ENCODE measurements around the gene AP1M1.
"Not testable (repeated sequence)": the region's sequence is repeated elsewhere in the genome, so short reads cannot be mapped to it uniquely, and the experiment has no call there.

Gene AP1M1

DNA sequence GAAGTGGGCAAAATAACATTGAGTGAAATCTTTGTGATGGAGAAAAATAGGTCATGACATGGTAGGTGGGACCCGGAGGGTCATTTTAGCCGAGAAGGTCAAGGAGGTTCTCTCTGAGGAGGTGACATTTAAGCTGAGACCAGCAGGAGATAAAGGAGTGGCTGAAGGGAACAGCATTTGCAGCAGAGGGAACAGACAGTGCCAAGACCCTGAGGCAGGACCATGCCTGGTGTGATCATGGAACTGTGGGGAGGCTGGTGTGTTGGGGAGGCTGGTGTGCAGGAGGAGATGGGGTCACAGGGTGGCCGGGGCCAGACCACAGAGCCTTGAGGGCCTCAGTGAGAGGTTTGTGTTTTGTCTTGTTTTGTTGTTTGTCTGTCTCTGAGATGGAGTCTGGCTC lies 67.5 kb downstream of the AP1M1 start:
- DNase-seq: no peak

DNA sequence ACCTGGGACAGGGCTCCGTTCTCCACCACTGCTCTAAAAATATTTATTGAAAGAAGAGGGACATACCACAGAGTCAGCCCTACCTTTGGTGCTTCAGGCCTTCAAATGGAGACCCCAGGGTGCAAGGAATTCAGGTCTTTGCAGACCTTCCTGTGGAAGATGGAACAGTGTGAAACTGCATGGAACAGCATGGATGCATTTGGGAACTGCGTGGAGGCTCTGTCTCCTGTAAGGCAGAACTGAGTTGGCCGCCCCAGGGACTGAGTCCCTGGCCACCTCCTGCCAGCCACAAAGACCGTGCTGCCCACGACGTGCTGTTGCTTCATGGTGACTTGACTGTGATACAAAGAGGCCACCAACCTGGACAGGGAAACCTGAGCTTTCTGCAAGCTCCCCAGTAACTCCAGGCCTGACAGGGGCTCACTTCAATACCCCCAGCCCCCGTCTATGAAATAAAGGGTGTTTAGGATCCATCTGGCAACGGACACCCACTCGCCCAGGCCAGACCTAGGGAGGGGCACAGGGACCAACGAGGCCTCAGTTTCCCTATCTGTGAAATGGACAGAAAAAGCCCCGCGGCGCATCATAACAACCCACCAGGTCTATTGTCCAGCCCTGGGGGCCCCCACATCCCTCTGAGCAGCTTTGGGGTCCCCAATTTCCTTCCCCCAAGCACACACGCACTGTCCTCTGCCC lies 68.3 kb downstream of the AP1M1 start:
- DNase-seq: no peak

DNA sequence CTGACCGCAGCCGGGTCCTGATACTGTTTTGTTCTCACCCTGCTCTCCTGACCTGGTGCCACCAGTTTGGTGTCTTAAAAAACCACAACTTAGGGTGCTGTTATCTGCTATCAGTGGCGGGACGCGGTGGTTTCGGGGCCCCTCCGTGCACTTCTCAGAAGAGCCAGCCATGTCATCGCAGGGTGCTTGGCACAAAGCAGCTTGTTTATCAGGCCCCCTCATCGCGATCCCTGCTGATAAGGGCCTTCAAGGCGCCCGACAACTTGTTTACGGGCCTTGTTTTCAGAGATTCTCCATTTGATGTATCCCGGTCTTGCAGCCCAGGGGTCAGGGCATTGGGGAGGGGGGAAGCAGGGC lies 68.9 kb downstream of the AP1M1 start:
- DNase-seq: no peak

DNA sequence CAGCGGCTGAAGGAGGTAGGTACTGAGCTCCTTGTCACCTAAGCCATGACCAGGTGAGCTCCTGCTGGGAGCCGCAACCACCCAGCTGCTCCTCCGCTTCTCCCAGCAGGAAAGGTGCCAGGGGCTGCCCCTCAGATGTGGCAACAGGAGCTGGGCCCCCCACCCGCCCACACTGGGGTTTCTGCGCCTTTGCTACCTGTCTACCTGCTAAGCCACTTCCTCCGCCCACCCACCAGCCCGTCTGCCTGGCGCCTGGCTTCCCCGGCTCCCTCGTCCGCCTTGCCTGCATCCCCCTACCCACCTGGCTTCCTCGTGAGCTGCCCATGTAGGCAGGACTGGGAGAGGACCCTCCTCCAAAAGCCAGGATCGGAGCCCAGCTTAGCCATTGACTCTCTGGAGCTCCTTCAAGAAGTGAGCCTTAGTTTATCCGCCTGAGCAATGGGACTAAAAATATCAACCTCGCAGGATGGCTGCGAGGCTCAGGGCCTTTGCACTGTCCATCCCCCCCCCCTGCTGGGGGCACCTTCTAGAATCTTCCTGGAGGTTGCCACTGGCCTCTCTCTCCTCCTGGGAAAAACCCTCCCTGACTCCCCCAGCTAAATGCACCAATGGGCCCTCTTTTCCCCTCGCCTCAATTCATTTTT lies 71.1 kb downstream of the AP1M1 start:
- DNase-seq: no peak

DNA sequence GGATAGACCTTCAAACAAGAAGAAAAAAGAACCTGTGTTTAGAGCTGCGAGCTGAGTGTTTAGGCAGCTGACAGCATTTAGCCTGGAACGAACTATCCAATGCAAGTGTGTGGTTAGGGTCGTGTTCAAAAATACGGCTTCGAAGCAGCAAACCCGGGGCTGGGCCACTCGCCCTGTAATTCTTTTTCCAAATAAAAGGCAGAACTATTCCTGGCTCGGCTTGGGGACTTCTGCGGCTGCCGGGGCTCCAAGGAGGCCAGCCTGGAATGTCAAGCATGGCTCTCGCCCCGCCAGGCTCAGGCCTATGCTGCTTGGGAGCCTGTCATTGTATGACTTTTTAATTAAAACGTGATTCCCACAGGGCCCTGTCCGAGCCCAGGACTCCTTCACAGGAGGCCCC lies 75.2 kb downstream of the AP1M1 start:
- no peak for DNase-seq

DNA sequence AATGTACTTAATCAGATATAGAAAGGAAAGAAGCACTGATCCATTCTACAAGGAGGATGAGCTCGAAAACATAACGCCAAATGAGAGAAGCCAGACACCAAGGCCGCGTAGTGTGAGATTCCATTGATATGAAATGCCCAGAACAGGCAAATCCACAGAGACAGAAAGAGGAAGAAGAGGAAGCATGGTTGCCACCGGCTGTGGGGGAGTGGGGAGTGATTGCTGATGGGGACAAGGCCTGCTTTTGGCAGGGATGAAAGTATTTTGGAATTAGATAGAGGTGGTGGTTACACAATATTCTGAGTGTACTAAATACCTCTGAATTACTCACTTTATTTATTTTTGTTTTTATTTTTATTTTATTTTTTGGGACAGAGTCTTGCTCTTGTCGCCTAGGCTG lies 76.7 kb downstream of the AP1M1 start:
- DNase-seq: no peak

DNA sequence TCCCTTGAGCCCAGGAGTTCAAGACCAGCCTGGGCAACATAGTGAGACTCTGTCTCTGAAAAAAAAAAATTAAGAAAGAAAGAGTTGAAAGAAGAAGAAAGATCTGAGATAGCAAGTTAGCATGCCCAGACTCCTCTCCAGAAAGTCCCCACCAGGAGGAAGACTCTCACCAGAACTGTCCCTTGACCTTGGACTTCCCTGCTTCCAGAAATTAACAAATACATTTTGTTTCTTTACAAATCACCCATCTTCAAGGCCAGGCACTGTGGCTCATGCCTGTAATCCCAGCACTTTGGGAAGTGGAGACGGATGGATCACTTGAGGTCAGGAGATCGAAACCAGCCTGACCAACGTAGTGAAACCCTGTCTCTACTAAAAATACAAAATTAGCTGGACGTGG lies 82.6 kb downstream of the AP1M1 start:
- no peak for DNase-seq

DNA sequence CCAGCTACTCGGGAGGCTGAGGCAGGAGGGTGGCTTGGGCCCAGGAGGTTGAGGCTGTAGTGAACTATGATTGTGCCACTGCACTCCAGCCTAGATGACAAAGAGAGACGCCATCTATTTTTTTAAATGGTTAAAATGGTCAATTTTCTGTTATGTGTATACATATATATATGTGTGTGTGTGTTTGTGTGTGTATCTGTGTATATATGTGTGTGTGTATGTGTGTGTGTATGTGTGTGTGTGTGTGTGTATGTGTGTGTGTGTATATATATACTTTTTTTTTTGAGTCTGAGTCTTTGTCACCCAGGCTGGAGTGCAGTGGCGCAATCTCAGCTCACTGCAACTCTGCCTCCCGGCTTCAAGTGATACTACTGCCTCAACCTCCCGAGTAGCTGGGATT lies 84.0 kb downstream of the AP1M1 start:
- no peak for DNase-seq

DNA sequence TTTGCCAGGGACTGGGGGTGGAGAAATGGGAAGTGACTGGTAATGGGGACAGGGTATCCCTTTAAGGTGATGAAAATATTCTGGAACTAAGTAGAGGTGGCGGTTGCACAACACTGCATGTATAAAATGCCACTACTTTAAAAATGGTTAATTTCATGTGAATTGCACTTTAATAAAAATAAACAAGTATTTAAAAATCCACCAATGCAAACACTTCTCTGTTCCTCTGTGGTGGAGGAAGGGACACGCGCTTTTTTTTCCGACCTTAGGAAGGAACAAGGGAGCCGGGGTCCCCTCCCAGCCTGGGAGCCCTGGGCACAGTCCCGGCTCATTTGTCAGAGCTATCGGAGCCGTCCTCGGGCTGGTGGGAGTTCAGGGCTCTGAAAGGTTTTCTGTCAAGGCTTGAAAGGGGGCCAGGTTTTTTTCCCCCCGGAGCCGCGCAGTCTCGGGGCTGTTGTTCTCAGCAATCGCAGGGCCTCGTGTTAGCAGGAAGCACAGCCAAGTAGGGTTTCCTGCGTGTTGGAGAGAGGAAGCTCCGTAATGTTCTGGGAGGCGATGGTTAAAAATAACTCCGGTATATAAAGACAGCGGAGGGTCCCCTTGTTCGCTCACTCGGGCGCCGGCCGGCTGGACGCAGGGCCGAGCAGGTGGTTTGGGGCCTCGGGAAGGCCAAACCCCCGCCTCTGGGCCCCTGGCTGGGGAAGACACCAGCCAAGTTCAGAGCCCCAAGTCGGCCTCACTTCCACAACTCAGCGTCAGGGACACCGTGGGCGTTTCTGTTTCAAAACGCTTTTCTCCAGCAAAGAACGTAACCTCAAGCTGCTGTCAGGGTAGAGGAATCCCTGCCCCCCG lies 85.7 kb downstream of the AP1M1 start:
- DNase-seq: no peak

DNA sequence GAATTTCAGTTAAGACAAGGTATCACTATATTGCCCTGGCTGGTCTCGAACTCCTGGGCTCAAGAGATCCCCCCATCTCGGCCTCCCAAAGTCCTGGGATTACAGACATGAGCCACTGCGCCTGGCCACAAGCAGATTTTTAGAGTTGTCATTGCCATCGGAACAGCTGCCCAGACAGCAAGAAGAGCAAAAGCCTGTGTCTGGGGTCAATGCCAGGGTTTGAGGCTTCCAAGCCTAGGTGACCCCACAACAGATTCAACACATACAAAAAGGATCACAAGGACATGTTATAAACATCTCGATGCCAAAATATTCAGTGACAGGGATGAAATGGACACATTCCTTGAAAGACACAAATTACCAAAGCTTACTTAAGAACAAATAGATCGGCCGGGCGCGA lies 86.8 kb downstream of the AP1M1 start:
- DNase-seq: no peak

DNA sequence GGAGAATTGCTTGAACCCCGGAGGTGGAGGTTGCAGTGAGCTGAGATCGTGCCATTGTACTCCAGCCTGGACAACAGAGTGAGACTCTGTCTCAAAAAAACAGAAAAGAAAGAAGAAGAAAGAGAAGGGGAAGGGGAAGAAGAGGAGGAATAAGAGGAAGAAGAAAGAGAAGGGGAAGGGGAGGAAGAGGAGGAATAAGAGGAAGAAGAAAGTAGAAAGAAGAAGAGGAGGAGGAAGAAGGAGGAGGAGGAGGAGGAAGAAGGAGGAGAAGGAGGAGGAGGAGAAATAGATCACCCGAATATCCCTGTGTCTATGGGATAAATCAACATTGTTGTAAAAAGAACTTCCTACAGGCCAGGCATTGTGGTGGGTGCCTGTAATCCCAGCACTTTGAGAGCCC lies 87.4 kb downstream of the AP1M1 start:
- DNase-seq: not testable (repeated sequence)

DNA sequence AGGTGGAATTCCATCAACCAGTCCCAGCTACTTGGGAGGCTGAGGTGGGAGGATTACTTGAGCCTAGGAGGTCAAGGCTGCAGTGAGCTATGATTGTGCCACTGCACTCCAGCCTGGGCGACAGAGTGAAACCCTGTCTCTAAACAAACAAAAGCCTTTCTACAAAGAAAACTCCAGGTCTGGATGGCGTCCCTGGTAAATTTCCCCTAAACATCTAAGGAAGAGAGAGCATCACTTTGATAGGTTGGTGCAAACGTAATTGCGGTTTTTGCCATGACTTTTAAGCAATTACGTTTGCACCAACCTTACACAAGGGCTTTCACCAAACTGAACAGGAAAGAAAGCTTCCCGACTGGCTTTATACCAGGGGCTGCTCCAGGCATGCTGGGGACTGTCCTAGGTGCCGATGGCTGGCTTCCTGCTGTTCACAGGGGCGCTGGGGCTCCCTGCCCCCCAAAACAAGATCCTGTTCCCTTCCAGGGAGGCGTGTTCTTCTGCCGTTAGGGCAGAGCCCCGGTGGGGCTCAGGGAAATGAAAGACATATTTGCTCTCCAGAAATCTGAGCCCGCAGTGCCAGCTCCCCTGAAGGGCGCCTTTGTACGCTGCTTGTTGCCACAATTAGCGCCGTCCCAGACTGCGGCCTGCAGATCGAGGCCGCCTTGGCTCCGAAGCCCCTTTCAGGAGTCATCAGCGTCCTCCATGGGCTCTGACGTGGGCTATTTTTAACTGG lies 88.2 kb downstream of the AP1M1 start:
- no peak for DNase-seq

DNA sequence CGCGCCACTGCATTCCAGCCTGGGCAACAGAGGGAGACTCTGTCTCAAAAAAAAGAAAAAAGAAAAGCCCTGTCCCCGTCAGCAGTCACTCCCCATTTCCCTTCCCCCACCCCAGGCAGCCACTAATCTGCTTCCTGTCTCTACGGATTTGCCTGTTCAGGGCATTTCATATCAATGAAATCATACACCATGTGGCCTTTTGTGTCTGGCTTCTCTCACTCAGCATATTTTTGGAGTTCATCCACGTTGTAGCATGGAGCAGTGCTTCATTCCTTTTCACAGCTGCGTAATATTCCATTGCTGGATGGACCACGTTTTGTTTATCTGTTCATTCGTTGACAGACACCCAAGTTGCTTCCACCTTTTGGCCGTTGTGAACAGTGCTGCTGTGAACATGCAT lies 90.8 kb downstream of the AP1M1 start:
- DNase-seq: no peak

DNA sequence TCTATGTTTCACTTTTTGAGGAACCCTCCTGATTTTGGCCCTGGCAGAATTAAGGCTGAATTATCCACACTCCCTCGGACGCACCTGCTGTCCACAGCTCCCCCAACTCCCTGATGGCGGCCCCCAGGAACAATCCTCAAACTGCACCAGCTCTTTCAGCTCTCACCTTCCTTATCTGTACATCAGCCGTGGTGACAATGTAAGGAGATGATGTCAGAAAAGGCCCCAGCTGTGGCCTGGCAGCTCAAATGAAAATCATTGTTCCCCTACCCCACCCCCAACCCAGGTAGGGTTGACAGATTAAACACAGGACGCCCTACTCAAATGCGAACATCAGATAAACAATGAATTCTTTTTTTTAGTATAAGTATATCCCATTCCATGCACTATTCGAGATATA lies 91.9 kb downstream of the AP1M1 start:
- DNase-seq: no peak

DNA sequence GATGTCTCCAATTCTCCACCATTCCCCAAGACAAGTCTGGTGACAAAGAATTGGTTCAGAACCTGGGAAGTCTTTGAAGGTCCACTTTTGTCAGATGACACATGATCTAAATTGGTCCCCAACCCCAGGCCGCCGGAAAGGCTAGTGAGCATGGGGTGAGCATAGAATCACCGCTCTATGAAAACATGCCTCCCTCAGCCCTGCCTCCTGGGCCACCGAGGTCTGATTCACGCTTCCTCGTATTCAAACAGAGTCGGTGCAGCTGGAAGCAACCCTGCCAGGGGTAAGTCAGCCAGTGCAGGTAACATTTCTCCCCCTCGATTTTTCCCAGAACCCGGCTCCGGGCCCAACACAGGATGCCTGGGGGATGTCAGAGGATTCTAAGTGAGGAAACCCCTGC lies 93.0 kb downstream of the AP1M1 start:
- DNase-seq: no peak

DNA sequence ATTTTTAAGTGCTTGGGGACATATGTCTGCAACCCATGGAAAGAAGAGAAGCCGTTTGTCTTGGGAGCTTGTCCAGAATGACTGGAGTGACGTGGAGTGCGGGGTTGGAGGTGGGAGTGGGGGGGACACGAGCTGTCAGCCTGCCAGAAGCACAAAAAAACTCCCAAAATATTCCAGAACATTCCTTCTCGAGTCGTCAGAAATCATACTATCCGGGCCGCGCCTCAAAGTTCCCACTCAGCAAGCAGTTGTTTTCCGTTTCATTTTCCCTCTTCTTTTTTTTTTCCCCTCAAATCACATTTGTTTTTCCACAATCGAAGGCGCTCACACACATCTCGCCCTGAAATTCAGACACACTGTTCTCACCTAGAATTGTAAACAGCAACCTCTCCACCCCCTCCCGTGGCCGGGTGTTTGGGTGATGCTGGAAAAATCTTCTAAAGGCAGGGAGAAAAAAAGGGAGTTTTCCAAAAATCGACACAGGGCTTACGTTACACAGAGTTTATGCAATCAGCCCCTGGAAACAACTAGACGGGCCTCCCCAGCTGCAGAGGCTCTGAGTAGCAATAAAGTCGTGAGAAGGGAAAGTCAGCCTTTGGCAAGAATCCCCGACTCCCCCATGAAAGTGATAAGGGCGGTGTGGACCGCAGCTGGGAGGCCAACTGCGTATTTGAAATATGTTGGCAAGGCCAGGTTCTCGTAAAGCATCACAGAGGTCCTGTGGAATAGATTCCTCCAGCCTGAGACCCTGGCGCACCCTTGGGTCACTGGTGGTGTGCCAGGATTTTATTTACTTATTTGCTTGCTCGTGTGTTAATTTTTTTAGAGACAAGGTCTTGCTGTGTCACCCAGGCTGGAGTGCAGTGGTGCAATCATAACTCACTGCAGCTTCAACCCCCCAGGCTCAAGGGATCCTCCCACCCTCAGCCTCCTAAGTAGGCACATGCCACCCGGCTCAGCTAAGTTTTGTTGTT lies 95.7 kb downstream of the AP1M1 start:
- DNase-seq: no peak

DNA sequence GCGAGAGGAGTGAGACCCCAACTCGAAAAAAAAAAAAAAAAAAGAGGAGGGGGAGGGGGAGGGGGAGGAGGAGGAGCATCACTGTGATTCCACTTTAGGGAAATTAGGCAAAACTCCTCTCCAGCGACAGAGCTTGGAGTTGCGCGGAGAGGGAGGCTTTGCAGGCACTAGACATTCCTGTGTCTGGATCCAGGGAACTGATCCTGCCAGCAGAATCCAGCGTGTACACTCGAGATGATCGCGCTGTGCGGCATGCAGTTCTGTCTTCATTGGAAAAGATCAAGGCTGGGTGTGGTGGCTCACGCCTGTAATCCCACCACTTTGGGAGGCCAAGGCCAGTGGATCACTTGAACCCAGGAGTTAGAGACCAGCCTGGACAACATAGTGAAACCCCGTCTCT lies 97.3 kb downstream of the AP1M1 start:
- no peak for DNase-seq
